Thyroid gland (tissue), 4 donors: ENCODE data around the gene KCNAB1. TPM values are rescaled to one million over a fixed set of nuclear protein-coding genes. Genes with fewer than 3 reads are reported as not detected.

Experiments
- DNase-seq, 2 donors: peaks; one replicate each; pipeline ENCODE4 v3.0.0-alpha.2; 2019
- H3K27ac ChIP-seq, 3 donors: fragments of 200-600 bp; sonication (generic); 1 replicate in 2 of 3; 2 replicates in 1 of 3; pipeline ENCODE4 v1.5.1; 2016 to 2019; ENCODE audit warnings: mild to moderate bottlenecking in 1 of 3, moderate library complexity in 1 of 3
- H3K27me3 ChIP-seq: fragments of 200-600 bp; sonication (generic); one replicate; pipeline ENCODE4 v1.5.1; 2019
- H3K36me3 ChIP-seq, 2 donors: fragments of 200-600 bp; sonication (generic); one replicate each; pipeline ENCODE4 v1.5.1; 2016 to 2019
- H3K4me1 ChIP-seq, 2 donors: fragments of 200-600 bp; sonication (generic); one replicate each; pipeline ENCODE4 v1.5.1; 2017 to 2019
- H3K4me3 ChIP-seq, 3 donors: fragments of 200-600 bp; sonication (generic); replicated peaks in 1 of 3; 1 replicate in 2 of 3; 2 replicates in 1 of 3; pipeline ENCODE4 v1.5.1; 2016; ENCODE audit warnings: mild to moderate bottlenecking in 1 of 3
- H3K9me3 ChIP-seq: fragments of 200-600 bp; sonication (generic); one replicate; pipeline ENCODE4 v1.5.1; 2017
- POLR2A ChIP-seq, 2 donors: fragments of 450-650 bp; IDR thresholded peaks; one replicate each; pipeline ENCODE4 v1.6.1; 2017; ENCODE audit warnings: antibody characterized with exemption in 2 of 2, mild to moderate bottlenecking in 2 of 2, moderate library complexity in 1 of 2
- WGBS, 2 donors: methylation state at CpG; one replicate each; pipeline ENCODE4 v1.1.5; 2017; 5-methylcytosine and 5-hydroxymethylcytosine counted together
- intact Hi-C: fragments of 100-400 bp; cut with DNase I; formaldehyde crosslinking; loops from one replicate; pipeline ENCODE4 v1.15.1; 2023
- total RNA-seq, 4 donors: library from RNA; depleted of rRNA; stranded (reverse); fragments of >200 nt; gene quantifications; one replicate each; pipeline ENCODE4 v1.2.3, GENCODE V29; 2016
- TF ChIP-seq, protein P1 (sequence below), 6 experiments: fragments of 200-600 bp in 3 of 6; fragments of 450-650 bp in 3 of 6; sonication (generic) in 3 of 6; IDR thresholded peaks; one replicate each; pipeline ENCODE4 v1.5.1; 2016 to 2019; ENCODE audit warnings: antibody characterized with exemption in 6 of 6, mild to moderate bottlenecking in 2 of 6, inconsistent platforms in 1 of 6, moderate library complexity in 1 of 6

KCNAB1 gene
- total RNA-seq, 4 donors from 2014 or later: 19.3 to 26.1 (median 22.9) TPM

DNA sequence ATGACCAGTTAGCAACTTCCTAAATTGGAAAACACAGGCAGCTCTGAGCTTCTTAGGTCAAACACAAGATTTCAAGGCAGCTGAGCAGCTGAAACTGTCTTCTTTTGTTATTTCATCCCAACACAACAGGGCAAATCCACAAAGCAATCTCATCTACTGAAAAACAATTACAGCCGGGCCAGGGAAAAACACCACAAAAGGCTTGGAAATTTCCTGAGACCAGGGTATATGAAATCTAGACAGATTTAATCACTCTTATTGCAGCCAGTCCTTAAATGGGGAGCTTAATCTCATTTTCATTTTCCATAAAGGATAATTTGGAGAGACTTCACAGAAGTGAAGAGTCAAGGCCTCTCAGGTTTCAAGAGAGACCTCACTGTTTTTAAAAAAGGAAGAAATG lies 252.7 kb downstream of the KCNAB1 start:
- intact Hi-C loops: no loop called here
- no peak overlapping the region for H3K27ac ChIP-seq
- DNase-seq: no peak
- H3K4me1 ChIP-seq: peaks cover 6 to 26% of the 10 kb centered on the region in 2 donors
- H3K4me3 ChIP-seq: no peak overlapping the region
- TF ChIP-seq, protein P1, sequence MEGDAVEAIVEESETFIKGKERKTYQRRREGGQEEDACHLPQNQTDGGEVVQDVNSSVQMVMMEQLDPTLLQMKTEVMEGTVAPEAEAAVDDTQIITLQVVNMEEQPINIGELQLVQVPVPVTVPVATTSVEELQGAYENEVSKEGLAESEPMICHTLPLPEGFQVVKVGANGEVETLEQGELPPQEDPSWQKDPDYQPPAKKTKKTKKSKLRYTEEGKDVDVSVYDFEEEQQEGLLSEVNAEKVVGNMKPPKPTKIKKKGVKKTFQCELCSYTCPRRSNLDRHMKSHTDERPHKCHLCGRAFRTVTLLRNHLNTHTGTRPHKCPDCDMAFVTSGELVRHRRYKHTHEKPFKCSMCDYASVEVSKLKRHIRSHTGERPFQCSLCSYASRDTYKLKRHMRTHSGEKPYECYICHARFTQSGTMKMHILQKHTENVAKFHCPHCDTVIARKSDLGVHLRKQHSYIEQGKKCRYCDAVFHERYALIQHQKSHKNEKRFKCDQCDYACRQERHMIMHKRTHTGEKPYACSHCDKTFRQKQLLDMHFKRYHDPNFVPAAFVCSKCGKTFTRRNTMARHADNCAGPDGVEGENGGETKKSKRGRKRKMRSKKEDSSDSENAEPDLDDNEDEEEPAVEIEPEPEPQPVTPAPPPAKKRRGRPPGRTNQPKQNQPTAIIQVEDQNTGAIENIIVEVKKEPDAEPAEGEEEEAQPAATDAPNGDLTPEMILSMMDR (IDR thresholded peaks at IDR 0.05): no peak
- TF ChIP-seq POLR2A (IDR thresholded peaks at IDR 0.05): no peak
- H3K9me3 ChIP-seq: no peaks in the 10 kb centered on the region
- H3K27me3 ChIP-seq: no peaks in the 10 kb centered on the region
- 64 to 71% methylated on average over 1 of the region's 1 CpG for WGBS, 2 donors
- H3K36me3 ChIP-seq: no peaks in the 10 kb centered on the region

DNA sequence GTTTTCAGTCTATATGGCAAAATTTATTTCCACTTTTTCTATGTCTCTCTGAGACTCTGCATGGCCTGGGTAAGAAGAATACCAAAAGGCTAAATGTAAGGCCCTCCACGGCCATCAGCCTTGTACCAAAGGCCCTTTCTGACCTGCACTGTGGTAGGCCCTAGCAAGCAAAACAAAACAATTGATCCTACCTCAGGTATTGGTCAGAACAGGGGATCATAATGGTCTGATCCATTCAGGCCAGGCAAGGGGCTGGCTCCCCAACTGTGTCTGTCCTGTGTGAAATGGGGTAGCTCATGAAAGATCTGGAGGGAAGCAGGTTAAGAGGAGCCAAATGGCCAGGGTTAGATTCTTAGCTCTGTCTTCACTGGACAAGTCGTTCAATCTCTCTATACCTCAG lies 253.3 kb downstream of the KCNAB1 start:
- Histone ChIP-seq H3K27ac (no peak overlapping the region), H3K36me3 (no peaks in the 10 kb centered on the region), H3K27me3 (no peaks in the 10 kb centered on the region), H3K9me3 (no peaks in the 10 kb centered on the region), H3K4me1 (peaks cover 6 to 26% of the 10 kb centered on the region in 2 donors), H3K4me3 (no peak overlapping the region)
- intact Hi-C loops: no loop called here
- WGBS, 2 donors: 95 to 98% methylated on average over 2 of the region's 2 CpGs
- no peak for TF ChIP-seq POLR2A (IDR thresholded peaks at IDR 0.05)
- TF ChIP-seq, protein P1 (IDR thresholded peaks at IDR 0.05): no peak
- DNase-seq: no peak

DNA sequence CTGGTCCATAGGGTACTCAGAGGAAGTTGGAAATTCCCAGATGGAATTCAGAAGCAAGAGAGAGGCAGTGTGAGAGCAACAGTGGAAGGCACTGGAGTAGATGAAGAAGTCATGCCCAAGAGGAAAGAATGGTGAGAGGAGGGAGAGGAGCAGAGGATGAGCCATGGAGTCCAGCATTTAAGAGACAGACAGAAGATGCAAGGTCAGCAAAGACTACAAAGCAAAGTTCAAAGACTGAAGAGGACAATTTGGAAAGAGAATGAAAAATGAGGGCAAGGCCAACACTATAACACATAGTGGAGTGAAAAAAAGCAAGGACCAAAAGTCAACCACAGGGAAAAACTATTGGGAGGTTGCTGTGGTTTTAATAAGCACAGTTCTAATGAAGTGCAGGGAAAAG lies 255.8 kb downstream of the KCNAB1 start:
- Histone ChIP-seq H3K4me1 (peaks cover 6 to 18% of the 10 kb centered on the region in 2 donors), H3K27me3 (no peaks in the 10 kb centered on the region), H3K4me3 (no peak overlapping the region), H3K36me3 (no peaks in the 10 kb centered on the region), H3K9me3 (no peaks in the 10 kb centered on the region), H3K27ac (no peak overlapping the region)
- no peak for TF ChIP-seq POLR2A (IDR thresholded peaks at IDR 0.05)
- TF ChIP-seq, protein P1 (IDR thresholded peaks at IDR 0.05): no peak
- intact Hi-C loops: no loop called here
- DNase-seq: no peak

DNA sequence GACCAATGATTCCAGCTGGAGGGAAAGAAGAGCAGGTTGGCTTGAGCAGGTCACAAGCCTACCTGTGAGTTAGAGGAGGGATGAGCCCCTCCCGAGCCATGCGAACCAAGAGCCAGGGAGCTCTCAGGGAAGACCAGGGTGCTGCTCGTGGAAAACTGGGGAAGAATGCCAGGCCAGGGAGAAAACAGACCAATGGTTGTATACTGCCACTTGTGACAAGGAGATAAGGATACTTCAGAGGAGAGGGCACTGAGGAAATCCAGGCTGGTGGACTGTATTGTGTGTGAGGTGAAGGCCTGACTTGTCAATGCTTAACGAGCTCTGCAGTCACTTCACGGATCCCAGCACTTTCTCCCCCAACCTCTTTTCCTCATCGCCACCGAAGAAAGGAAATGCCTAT lies 256.9 kb downstream of the KCNAB1 start:
- no peaks in the 10 kb centered on the region for H3K36me3 ChIP-seq
- 60 to 75% methylated on average over 7 of the region's 7 CpGs for WGBS, 2 donors
- no peak for DNase-seq
- no peak overlapping the region for H3K27ac ChIP-seq
- H3K4me1 ChIP-seq: peaks cover 6 to 18% of the 10 kb centered on the region in 2 donors
- H3K27me3 ChIP-seq: no peaks in the 10 kb centered on the region
- TF ChIP-seq, protein P1 (IDR thresholded peaks at IDR 0.05): no peak
- TF ChIP-seq POLR2A (IDR thresholded peaks at IDR 0.05): no peak
- H3K4me3 ChIP-seq: no peak overlapping the region
- H3K9me3 ChIP-seq: no peaks in the 10 kb centered on the region
- intact Hi-C loops: no loop called here

DNA sequence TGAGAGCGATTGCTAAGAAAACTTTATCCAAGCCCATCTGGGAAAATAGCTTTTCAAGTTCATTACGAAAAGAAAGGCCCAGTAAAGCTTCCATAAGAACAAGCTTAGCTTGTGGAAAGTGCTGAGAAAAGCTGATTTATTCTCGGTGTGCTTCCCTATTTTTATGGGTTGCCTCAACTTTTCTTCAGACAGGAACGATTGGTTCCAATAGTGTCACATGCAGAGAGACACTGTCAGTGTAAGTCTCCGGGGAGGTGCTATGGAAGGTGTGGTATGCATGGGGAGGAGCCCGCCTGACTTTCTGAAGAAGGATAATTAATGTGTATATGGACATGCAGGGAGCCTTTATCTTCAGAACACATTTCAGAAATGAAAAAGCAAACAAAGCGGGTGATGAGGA lies 257.3 kb downstream of the KCNAB1 start:
- TF ChIP-seq, protein P1 (IDR thresholded peaks at IDR 0.05): no peak
- no peak for TF ChIP-seq POLR2A (IDR thresholded peaks at IDR 0.05)
- Histone ChIP-seq H3K27ac (no peak overlapping the region), H3K9me3 (no peaks in the 10 kb centered on the region), H3K27me3 (no peaks in the 10 kb centered on the region), H3K4me3 (no peak overlapping the region), H3K4me1 (peaks cover 5 to 18% of the 10 kb centered on the region in 2 donors), H3K36me3 (no peaks in the 10 kb centered on the region)
- intact Hi-C loops: no loop called here
- 83 to 85% methylated on average over 7 of the region's 7 CpGs for WGBS, 2 donors
- DNase-seq: no peak
